ENCODE measurements around the gene RPS15. TPM values are rescaled to one million over a fixed set of nuclear protein-coding genes. Genes with fewer than 3 reads are reported as not detected.
A peak's percentile ranks its signal among the peaks of the same experiment; 100 is the strongest.

Gene RPS15
- total and polyA plus RNA-seq, 9 of the 15 experiments (the other 6 are each of a cell fraction or from before 2014, with no cell fraction given), result 605 to 2,791 (median 957) TPM

- H3K4me1 ChIP-seq (replicated peaks in 1 of 2; ENCODE audit: control insufficient read depth in 2 of 2, insufficient read depth in 2 of 2, low read length in 2 of 2), result peaks cover 5 to 79% of the 10 kb centered on the region in 2 experiments; a peak in 4 of 5 replicates
- peaks cover 25% of the 10 kb centered on the region for H4K20me1 ChIP-seq (replicated peaks; ENCODE audit: control insufficient read depth, insufficient read depth, low read length)
- 0 out of 2 replicates have a peak overlapping the region, but pooled peaks have one; percentile 63 for H2AFZ ChIP-seq (ENCODE audit: low read depth, low read length)
- no peak overlapping the region for H3K4me3 ChIP-seq
- intact Hi-C loops (cut with micrococcal nuclease) (loop anchor here (5.0 kb wide), 1 partner anchor 56 kb away; the partner anchor contains the start of gene ADAMTSL5), in situ Hi-C loops (cut with MboI) (loop anchor here (5.0 kb wide), 1 partner anchor 51 kb away; no protein-coding TSS in a partner anchor)
- POLR2A ChIA-PET, result interaction anchor here (0.6 to 3.1 kb wide), 10 partner anchors 9 to 262 kb away, joined by 3 to 10 read pairs (median 6); no protein-coding TSS in a partner anchor
- CTCF ChIA-PET (ENCODE audit: low intra/inter-chr PET ratio), result no interaction called here
- BruUV-seq (replicated peaks), result no TSS peak
- H3K4me2 ChIP-seq (ENCODE audit: insufficient read depth, low read length), result peak overlapping the region; percentile 46
- peaks cover 7% of the 10 kb centered on the region for H3K9me1 ChIP-seq (ENCODE audit: control insufficient read depth, insufficient read depth, low read length)
- WGBS (ENCODE audit: insufficient coverage, low coverage, missing lambda C conversion rate), result 50% methylated on average over 32 of the region's 43 CpGs
- ATAC-seq (no peak), DNase-seq (ENCODE audit: extremely low read depth in 1 of 4, low spot score in 3 of 4) (no peak), FAIRE-seq (no peak)
- peak overlapping the region in 1 of 2 experiments; percentile 80; a peak in 2 of 4 replicates for H3K9ac ChIP-seq (ENCODE audit: insufficient read depth in 1 of 2, low read depth in 2 of 2, low read length in 2 of 2)
- H3K9me3 ChIP-seq (replicated peaks; ENCODE audit: control insufficient read depth, insufficient read depth, low read depth, low read length), result no peaks in the 10 kb centered on the region
- peaks cover 6% of the 10 kb centered on the region; the same call in 1 of the 3 replicates for H3K36me3 ChIP-seq (ENCODE audit: control insufficient read depth, insufficient read depth, low read length)
- H3K27ac ChIP-seq (ENCODE audit: extremely low read depth, low read depth, low read length), result no peak overlapping the region
- peaks cover 0 to under 1% of the 10 kb centered on the region in 2 experiments; a peak in 1 of 5 replicates for H3K27me3 ChIP-seq (ENCODE audit: control insufficient read depth in 2 of 2, insufficient read depth in 2 of 2, low read length in 2 of 2)
- H3K79me2 ChIP-seq (ENCODE audit: control insufficient read depth, insufficient read depth, low read length), result no peaks in the 10 kb centered on the region
- peak; percentile 38 for TF ChIP-seq RBFOX2 (IDR thresholded peaks at IDR 0.05; ENCODE audit: low read depth, low read length)
- TF ChIP-seq MLX (CRISPR knock-in tag; conservative IDR thresholded peaks at IDR 0.05), result no peak
- peak; percentile 47 for TF ChIP-seq RBM22 (IDR thresholded peaks at IDR 0.05; ENCODE audit: low read depth, low read length, poor library complexity, severe bottlenecking)
- no peak for TF ChIP-seq HOXB6 (CRISPR knock-in tag; IDR thresholded peaks at IDR 0.05; ENCODE audit: borderline replicate concordance)
- no peak for TF ChIP-seq MYBL2 (IDR thresholded peaks at IDR 0.05; ENCODE audit: low read depth)
- 0 out of 2 replicates have a peak, but pooled peaks have one; percentile 29 for TF ChIP-seq MYBL2 (CRISPR knock-in tag; IDR thresholded peaks at IDR 0.05; ENCODE audit: borderline replicate concordance)
- TF ChIP-seq NBN (IDR thresholded peaks at IDR 0.05; ENCODE audit: low read depth), result no peak
- no peak for TF ChIP-seq ZNF3 (CRISPR knock-in tag; IDR thresholded peaks at IDR 0.05)
- TF ChIP-seq SUPT5H (IDR thresholded peaks at IDR 0.05), result peak; percentile 39; the same call in 1 of the 2 replicates
- TF ChIP-seq ZNF609 (CRISPR knock-in tag; IDR thresholded peaks at IDR 0.05; ENCODE audit: borderline replicate concordance), result no peak
- TF ChIP-seq ZNF780A (CRISPR knock-in tag; IDR thresholded peaks at IDR 0.05), result peak; percentile 9; the same call in 1 of the 2 replicates
- 0 out of 2 replicates have a peak, but pooled peaks have one; percentile 1 for TF ChIP-seq MBD2 (IDR thresholded peaks at IDR 0.05; ENCODE audit: borderline replicate concordance, low read depth)
- no peak for TF ChIP-seq BRF2 (IDR thresholded peaks at IDR 0.05; ENCODE audit: borderline replicate concordance, insufficient read depth, insufficient read length)
- TF ChIP-seq POLR2G (IDR thresholded peaks at IDR 0.05; ENCODE audit: low read depth, low read length), result peak; percentile 68
Measured at GRCh38 chr19:1456121-1456900, 18.1 kb downstream of the RPS15 start.

Data from K562 (cell line).